ENCODE results near the gene ADPRH. TPM values are rescaled to one million over a fixed set of nuclear protein-coding genes. Genes with fewer than 3 reads are reported as not detected.
"Not testable (repeated sequence)": the region's sequence is repeated elsewhere in the genome, so short reads cannot be mapped to it uniquely, and the experiment has no call there.

The ADPRH gene
- total RNA-seq, 1 donor from 2014 or later, result 0.53 TPM

- Histone ChIP-seq H3K4me3 (ENCODE audit: low read depth, low read length) (no peak overlapping the region), H3K36me3 (ENCODE audit: control insufficient read depth, insufficient read depth, low read length) (no peaks in the 10 kb centered on the region), H3K27me3 (ENCODE audit: control insufficient read depth, insufficient read depth, low read length) (no peaks in the 10 kb centered on the region)
- FAIRE-seq, result no peak
- no peak for TF ChIP-seq CTCF (IDR thresholded peaks at IDR 0.05; ENCODE audit: insufficient read depth, low read length, severe bottlenecking)
- no peak for DNase-seq (ENCODE audit: low read depth)
These were observed 16.9 kb upstream of the ADPRH start for GRCh38 chr3:119562307-119562961.

DNA sequence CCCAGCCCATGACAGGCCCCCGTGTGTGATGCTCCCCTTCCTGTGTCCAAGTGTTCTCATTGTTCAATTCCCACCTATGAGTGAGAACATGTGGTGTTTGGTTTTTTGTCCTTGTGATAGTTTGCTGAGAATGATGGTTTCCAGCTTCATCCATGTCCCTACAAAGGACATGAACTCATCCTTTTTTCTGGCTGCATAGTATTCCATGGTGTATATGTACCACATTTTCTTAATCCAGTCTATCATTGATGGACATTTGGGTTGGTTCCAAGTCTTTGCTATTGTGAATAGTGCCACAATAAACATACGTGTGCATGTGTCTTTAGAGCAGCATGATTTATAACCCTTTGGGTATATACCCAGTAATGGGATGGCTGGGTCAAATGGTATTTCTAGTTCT, 16.0 kb upstream of the ADPRH start:
- not testable (repeated sequence) for FAIRE-seq; H3K27me3 ChIP-seq (ENCODE audit: control insufficient read depth, insufficient read depth, low read length); H3K4me3 ChIP-seq (ENCODE audit: low read depth, low read length); DNase-seq (ENCODE audit: low read depth); H3K36me3 ChIP-seq (ENCODE audit: control insufficient read depth, insufficient read depth, low read length)

DNA sequence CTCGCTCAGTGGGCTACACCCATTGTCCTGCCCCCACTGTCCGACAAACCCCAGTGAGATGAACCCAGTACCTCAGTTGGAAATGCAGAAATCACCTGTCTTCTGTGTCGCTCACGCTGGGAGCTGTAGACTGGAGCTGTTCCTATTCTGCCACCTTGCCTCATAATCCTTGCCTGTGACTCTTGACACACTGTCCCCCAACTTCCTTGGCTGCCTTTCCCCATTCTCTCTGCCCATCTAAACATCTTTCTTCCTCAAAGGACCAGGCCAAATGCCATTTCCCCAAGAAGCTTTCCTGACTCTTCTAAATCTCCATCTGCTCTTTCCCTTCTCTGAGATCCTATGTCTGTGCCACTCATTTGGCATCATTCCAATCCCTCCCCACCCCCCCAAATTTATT, 10.1 kb upstream of the ADPRH start:
- no peak for TF ChIP-seq CTCF (IDR thresholded peaks at IDR 0.05; ENCODE audit: insufficient read depth, low read length, severe bottlenecking)
- H3K36me3 ChIP-seq (ENCODE audit: control insufficient read depth, insufficient read depth, low read length), result no peaks in the 10 kb centered on the region
- H3K27me3 ChIP-seq (ENCODE audit: control insufficient read depth, insufficient read depth, low read length), result no peaks in the 10 kb centered on the region
- H3K4me3 ChIP-seq (ENCODE audit: low read depth, low read length), result no peak overlapping the region
- FAIRE-seq (no peak), DNase-seq (ENCODE audit: low read depth) (no peak)

- H3K4me3 ChIP-seq (ENCODE audit: low read depth, low read length), result no peak overlapping the region
- no peak for TF ChIP-seq CTCF (IDR thresholded peaks at IDR 0.05; ENCODE audit: insufficient read depth, low read length, severe bottlenecking)
- no peaks in the 10 kb centered on the region for H3K36me3 ChIP-seq (ENCODE audit: control insufficient read depth, insufficient read depth, low read length)
- FAIRE-seq, result no peak
- H3K27me3 ChIP-seq (ENCODE audit: control insufficient read depth, insufficient read depth, low read length), result no peaks in the 10 kb centered on the region
- DNase-seq (ENCODE audit: low read depth), result no peak
These were observed 9.1 kb upstream of the ADPRH start for GRCh38 chr3:119570229-119570628.

DNA sequence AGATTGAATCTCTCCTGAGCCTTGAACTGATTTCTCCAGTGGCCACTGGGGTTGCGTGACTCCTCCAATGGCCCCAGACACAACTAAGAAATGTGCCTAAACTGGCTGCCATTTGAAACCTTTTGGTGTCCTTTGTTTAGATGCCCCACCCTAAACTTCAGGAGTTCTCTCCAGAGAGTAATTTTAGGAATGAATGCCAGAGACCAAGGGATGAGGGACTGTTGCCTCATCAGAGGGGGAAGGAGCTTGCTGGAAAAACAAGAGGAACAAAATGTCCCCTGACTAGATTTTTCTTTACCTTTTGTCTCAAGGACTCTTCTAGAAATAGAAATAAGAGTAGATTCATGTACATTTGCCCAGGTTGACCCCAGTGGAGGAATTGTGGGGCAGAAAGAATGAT, 8.1 kb upstream of the ADPRH start:
- DNase-seq (ENCODE audit: low read depth) (no peak), FAIRE-seq (no peak)
- Histone ChIP-seq H3K27me3 (ENCODE audit: control insufficient read depth, insufficient read depth, low read length) (no peaks in the 10 kb centered on the region), H3K4me3 (ENCODE audit: low read depth, low read length) (no peak overlapping the region), H3K36me3 (ENCODE audit: control insufficient read depth, insufficient read depth, low read length) (no peaks in the 10 kb centered on the region)
- TF ChIP-seq CTCF (IDR thresholded peaks at IDR 0.05; ENCODE audit: insufficient read depth, low read length, severe bottlenecking), result no peak

DNA sequence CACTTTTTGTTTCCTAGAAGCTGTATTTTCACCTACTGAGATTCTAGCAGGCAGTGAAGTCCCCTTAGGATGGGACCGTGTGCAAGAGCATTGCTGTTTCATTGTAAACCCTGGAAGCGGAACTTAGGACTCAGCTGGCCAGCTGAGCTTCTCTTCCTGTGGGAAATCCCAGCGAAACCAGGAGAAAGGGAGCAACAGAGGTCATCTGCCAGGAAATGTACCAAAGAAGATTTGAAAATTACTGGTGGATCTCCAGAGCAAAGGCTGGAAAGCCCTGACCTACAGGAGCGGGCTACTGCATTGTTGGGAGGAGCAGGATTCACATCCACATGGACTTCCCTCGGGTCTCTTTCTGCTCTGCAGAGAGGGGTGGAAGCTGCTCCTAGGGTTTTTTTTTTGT, 7.6 kb upstream of the ADPRH start:
- H3K27me3 ChIP-seq (ENCODE audit: control insufficient read depth, insufficient read depth, low read length), result no peaks in the 10 kb centered on the region
- no peaks in the 10 kb centered on the region for H3K36me3 ChIP-seq (ENCODE audit: control insufficient read depth, insufficient read depth, low read length)
- H3K4me3 ChIP-seq (ENCODE audit: low read depth, low read length), result no peak overlapping the region
- no peak for DNase-seq (ENCODE audit: low read depth)
- FAIRE-seq, result no peak
- TF ChIP-seq CTCF (IDR thresholded peaks at IDR 0.05; ENCODE audit: insufficient read depth, low read length, severe bottlenecking), result no peak
